Muscle of leg (tissue), 16 donors: ENCODE data around the gene HMGN1. TPM values are rescaled to one million over a fixed set of nuclear protein-coding genes. Genes with fewer than 3 reads are reported as not detected.
A peak's percentile ranks its signal among the peaks of the same experiment; 100 is the strongest.

Experiments used
- DNase-seq: peaks from one replicate; pipeline ENCODE4 v3.0.0; 2013
- H3K27ac ChIP-seq: one replicate; pipeline ENCODE4 v1.5.1; 2013; ENCODE audit warnings: mild to moderate bottlenecking, low read length, control low read depth
- H3K27me3 ChIP-seq: one replicate; pipeline ENCODE4 v1.6.1; 2013; ENCODE audit warnings: low read length; ENCODE audit not compliant: control insufficient read depth, insufficient read depth
- H3K36me3 ChIP-seq: one replicate; pipeline ENCODE4 v1.6.1; 2013; ENCODE audit warnings: low read length; ENCODE audit not compliant: control insufficient read depth, insufficient read depth
- H3K4me1 ChIP-seq: one replicate; pipeline ENCODE4 v1.6.1; 2013; ENCODE audit warnings: low read length; ENCODE audit not compliant: control insufficient read depth, insufficient read depth
- H3K4me3 ChIP-seq: one replicate; pipeline ENCODE4 v1.5.1; 2013; ENCODE audit warnings: low read length, control low read depth
- H3K9me3 ChIP-seq: replicated peaks from 2 replicates; pipeline ENCODE4 v1.6.1; 2013; ENCODE audit warnings: low read depth, low read length; ENCODE audit not compliant: control insufficient read depth
- WGBS: methylation state at CpG from one replicate; pipeline ENCODE4 v1.1.5; 2013; ENCODE audit warnings: missing lambda C conversion rate; ENCODE audit not compliant: insufficient coverage; 5-methylcytosine and 5-hydroxymethylcytosine counted together
- long read RNA-seq, 11 donors: transcript quantifications; one replicate each; lab custom pipeline, GENCODE V29; 2026
- polyA plus RNA-seq, 8 donors: library from polyadenylated mRNA; unstranded; fragments of 120-200 nt; gene quantifications; one replicate each; pipeline versions ENCODE4 v1.2.1 to v1.2.3, GENCODE V29; 2013; ENCODE audit warnings: inconsistent platforms in 1 of 8, low replicate concordance in 1 of 8; ENCODE audit not compliant: insufficient read length in 8 of 8, insufficient read depth in 1 of 8
- total RNA-seq: library from RNA; stranded (reverse); fragments of 120-200 nt; gene quantifications from one replicate; pipeline ENCODE4 v1.2.4, GENCODE V29; 2013

Gene HMGN1
- total RNA-seq (213 TPM), polyA plus RNA-seq (100 to 1,000 TPM; 280 to 336 (median 307) TPM)
- long read RNA-seq, donor 1, transcript HMGN1-204 (6 exons, 1,383 nt): major isoform, 24 of 30 reads
- long read RNA-seq, donor 1, partial matches to known transcripts: 5 of 30 reads
- long read RNA-seq, donor 1, other reads (novel, unspliced or antisense): 0 of 30 reads
- long read RNA-seq, donor 2, transcript HMGN1-204 (6 exons, 1,383 nt): major isoform, 10 of 10 reads
- long read RNA-seq, donor 2, partial matches to known transcripts: 0 of 10 reads
- long read RNA-seq, donor 2, other reads (novel, unspliced or antisense): 0 of 10 reads
- long read RNA-seq, donor 3, full-length matches to known transcripts: 54 of 71 reads
- long read RNA-seq, donor 3, partial matches to known transcripts: 5 of 71 reads
- long read RNA-seq, donor 3, other reads (novel, unspliced or antisense): 12 of 71 reads
- long read RNA-seq, donor 4, transcript HMGN1-204 (6 exons, 1,383 nt): major isoform, 41 of 46 reads
- long read RNA-seq, donor 4, partial matches to known transcripts: 5 of 46 reads
- long read RNA-seq, donor 4, other reads (novel, unspliced or antisense): 0 of 46 reads
- long read RNA-seq, donor 5, full-length matches to known transcripts: 177 of 248 reads
- long read RNA-seq, donor 5, partial matches to known transcripts: 25 of 248 reads
- long read RNA-seq, donor 5, other reads (novel, unspliced or antisense): 46 of 248 reads
- long read RNA-seq, donor 6, transcript HMGN1-204 (6 exons, 1,383 nt): major isoform, 85 of 143 reads
- long read RNA-seq, donor 6, partial matches to known transcripts: 18 of 143 reads
- long read RNA-seq, donor 6, other reads (novel, unspliced or antisense): 34 of 143 reads
- long read RNA-seq, donor 7, transcript HMGN1-204 (6 exons, 1,383 nt): major isoform, 80 of 113 reads
- long read RNA-seq, donor 7, partial matches to known transcripts: 23 of 113 reads
- long read RNA-seq, donor 7, other reads (novel, unspliced or antisense): 6 of 113 reads
- long read RNA-seq, donor 8, transcript HMGN1-204 (6 exons, 1,383 nt): major isoform, 46 of 67 reads
- long read RNA-seq, donor 8, partial matches to known transcripts: 12 of 67 reads
- long read RNA-seq, donor 8, other reads (novel, unspliced or antisense): 8 of 67 reads
- long read RNA-seq, donor 9, transcript HMGN1-204 (6 exons, 1,383 nt): major isoform, 31 of 38 reads
- long read RNA-seq, donor 9, partial matches to known transcripts: 5 of 38 reads
- long read RNA-seq, donor 9, other reads (novel, unspliced or antisense): 0 of 38 reads
- long read RNA-seq, donor 10, full-length matches to known transcripts: 86 of 111 reads
- long read RNA-seq, donor 10, partial matches to known transcripts: 7 of 111 reads
- long read RNA-seq, donor 10, other reads (novel, unspliced or antisense): 18 of 111 reads
- long read RNA-seq, donor 11, transcript HMGN1-204 (6 exons, 1,383 nt): major isoform, 62 of 69 reads
- long read RNA-seq, donor 11, partial matches to known transcripts: 0 of 69 reads
- long read RNA-seq, donor 11, other reads (novel, unspliced or antisense): 5 of 69 reads

GRCh38 chr21:39348355-39349210, at the start of gene HMGN1:
Gene HMGN1, minus strand, starts transcription at chr21:39349088. Its CDS starts 171 bp downstream, at chr21:39348917.
- peak; percentile 97 for DNase-seq
- Histone ChIP-seq H3K9me3 (no peaks in the 10 kb centered on the region), H3K27me3 (no peaks in the 10 kb centered on the region), H3K36me3 (peaks cover 14% of the 10 kb centered on the region), H3K4me3 (peak within 1 kb of the TSS; percentile 80), H3K27ac (peak within 1 kb of the TSS; percentile 95), H3K4me1 (peaks cover 11% of the 10 kb centered on the region)
- WGBS: under 1% methylated on average over 87 of the region's 116 CpGs

- H3K4me3 ChIP-seq: no peak overlapping the region
- H3K27ac ChIP-seq: no peak overlapping the region
- H3K4me1 ChIP-seq: no peaks in the 10 kb centered on the region
- peaks cover 32% of the 10 kb centered on the region for H3K36me3 ChIP-seq
- H3K9me3 ChIP-seq: no peaks in the 10 kb centered on the region
- DNase-seq: no peak
- no peaks in the 10 kb centered on the region for H3K27me3 ChIP-seq
- 92% methylated on average over 10 of the region's 11 CpGs for WGBS
Observed at GRCh38 chr21:39397646-39398385, 48.9 kb upstream of the HMGN1 start.

- 100% methylated on average over 1 of the region's 7 CpGs for WGBS
- Histone ChIP-seq H3K27me3 (no peaks in the 10 kb centered on the region), H3K27ac (no peak overlapping the region), H3K9me3 (no peaks in the 10 kb centered on the region), H3K4me3 (no peak overlapping the region), H3K36me3 (peaks cover 47% of the 10 kb centered on the region), H3K4me1 (peaks cover 9% of the 10 kb centered on the region)
- DNase-seq: no peak
Observed at GRCh38 chr21:39392981-39393380, 44.1 kb upstream of the HMGN1 start.

GRCh38 chr21:39390212-39390765, 41.4 kb upstream of the HMGN1 start:
- Histone ChIP-seq H3K36me3 (peaks cover 35% of the 10 kb centered on the region), H3K27ac (no peak overlapping the region), H3K4me1 (peaks cover 22% of the 10 kb centered on the region), H3K27me3 (no peaks in the 10 kb centered on the region), H3K9me3 (no peaks in the 10 kb centered on the region), H3K4me3 (no peak overlapping the region)
- DNase-seq: no peak
- WGBS: 69% methylated on average over 16 of the region's 16 CpGs

GRCh38 chr21:39388811-39389155, 39.9 kb upstream of the HMGN1 start:
- Histone ChIP-seq H3K27me3 (no peaks in the 10 kb centered on the region), H3K9me3 (no peaks in the 10 kb centered on the region), H3K27ac (no peak overlapping the region), H3K4me1 (peaks cover 26% of the 10 kb centered on the region), H3K4me3 (peak overlapping the region; percentile 43), H3K36me3 (peaks cover 29% of the 10 kb centered on the region)
- DNase-seq: no peak
- 0% methylated on average over 7 of the region's 10 CpGs for WGBS

GRCh38 chr21:39388038-39388810, 39.3 kb upstream of the HMGN1 start:
- Histone ChIP-seq H3K4me1 (peaks cover 26% of the 10 kb centered on the region), H3K36me3 (peaks cover 24% of the 10 kb centered on the region), H3K4me3 (peak overlapping the region; percentile 43), H3K27me3 (no peaks in the 10 kb centered on the region), H3K9me3 (no peaks in the 10 kb centered on the region), H3K27ac (peak overlapping the region; percentile 4)
- peak; percentile 86 for DNase-seq
- WGBS: 13% methylated on average over 33 of the region's 35 CpGs

- Histone ChIP-seq H3K27ac (peak overlapping the region; percentile 74), H3K36me3 (peaks cover 18% of the 10 kb centered on the region), H3K4me1 (peaks cover 26% of the 10 kb centered on the region), H3K4me3 (peak overlapping the region; percentile 43), H3K9me3 (no peaks in the 10 kb centered on the region), H3K27me3 (no peaks in the 10 kb centered on the region)
- peak; percentile 95 for DNase-seq
- 0% methylated on average over 1 of the region's 21 CpGs for WGBS
Observed at GRCh38 chr21:39387461-39388037, 38.7 kb upstream of the HMGN1 start.
